ENCODE results near the gene GPR17.

Gene GPR17

GRCh38 chr2:127665267-127665893, 19.4 kb downstream of the GPR17 start:
- in situ Hi-C loops (cut with HindIII; ENCODE audit: low sequenced_read_pairs): no loop called here
- no peak for DNase-seq (ENCODE audit: low read depth, low spot score)
- no peak for TF ChIP-seq CTCF (IDR thresholded peaks at IDR 0.05; ENCODE audit: low read depth, low read length)
- H3K4me3 ChIP-seq (ENCODE audit: low read depth, low read length): no peak overlapping the region

GRCh38 chr2:127669056-127669455, 23.1 kb downstream of the GPR17 start:
- in situ Hi-C loops (cut with HindIII; ENCODE audit: low sequenced_read_pairs): no loop called here
- no peak for TF ChIP-seq CTCF (IDR thresholded peaks at IDR 0.05; ENCODE audit: low read depth, low read length)
- no peak for DNase-seq (ENCODE audit: low read depth, low spot score)
- no peak overlapping the region for H3K4me3 ChIP-seq (ENCODE audit: low read depth, low read length)

GRCh38 chr2:127670055-127670956, 24.4 kb downstream of the GPR17 start:
- DNase-seq (ENCODE audit: low read depth, low spot score): no peak
- in situ Hi-C loops (cut with HindIII; ENCODE audit: low sequenced_read_pairs): no loop called here
- no peak for TF ChIP-seq CTCF (IDR thresholded peaks at IDR 0.05; ENCODE audit: low read depth, low read length)
- no peak overlapping the region for H3K4me3 ChIP-seq (ENCODE audit: low read depth, low read length)

- no peak for TF ChIP-seq CTCF (IDR thresholded peaks at IDR 0.05; ENCODE audit: low read depth, low read length)
- in situ Hi-C loops (cut with HindIII; ENCODE audit: low sequenced_read_pairs): no loop called here
- H3K4me3 ChIP-seq (ENCODE audit: low read depth, low read length): no peak overlapping the region
- no peak for DNase-seq (ENCODE audit: low read depth, low spot score)
Measured at GRCh38 chr2:127670957-127671290, 25.0 kb downstream of the GPR17 start.

- in situ Hi-C loops (cut with HindIII; ENCODE audit: low sequenced_read_pairs): no loop called here
- no peak for DNase-seq (ENCODE audit: low read depth, low spot score)
- no peak overlapping the region for H3K4me3 ChIP-seq (ENCODE audit: low read depth, low read length)
- no peak for TF ChIP-seq CTCF (IDR thresholded peaks at IDR 0.05; ENCODE audit: low read depth, low read length)
Measured at GRCh38 chr2:127671557-127672302, 25.8 kb downstream of the GPR17 start.

GRCh38 chr2:127672341-127673224, 26.6 kb downstream of the GPR17 start:
- no peak overlapping the region for H3K4me3 ChIP-seq (ENCODE audit: low read depth, low read length)
- no peak for DNase-seq (ENCODE audit: low read depth, low spot score)
- in situ Hi-C loops (cut with HindIII; ENCODE audit: low sequenced_read_pairs): no loop called here
- no peak for TF ChIP-seq CTCF (IDR thresholded peaks at IDR 0.05; ENCODE audit: low read depth, low read length)

All from astrocyte of the spinal cord (primary cell).